ENCODE results near the gene ARHGAP23. TPM values are rescaled to one million over a fixed set of nuclear protein-coding genes. Genes with fewer than 3 reads are reported as not detected.
"Not testable (repeated sequence)": the region's sequence is repeated elsewhere in the genome, so short reads cannot be mapped to it uniquely, and the experiment has no call there.

ARHGAP23 gene
- total and polyA plus RNA-seq, 2 donors (not counting 1 experiment from before 2014, with no cell fraction given) = 28.1 to 41.1 TPM

DNA sequence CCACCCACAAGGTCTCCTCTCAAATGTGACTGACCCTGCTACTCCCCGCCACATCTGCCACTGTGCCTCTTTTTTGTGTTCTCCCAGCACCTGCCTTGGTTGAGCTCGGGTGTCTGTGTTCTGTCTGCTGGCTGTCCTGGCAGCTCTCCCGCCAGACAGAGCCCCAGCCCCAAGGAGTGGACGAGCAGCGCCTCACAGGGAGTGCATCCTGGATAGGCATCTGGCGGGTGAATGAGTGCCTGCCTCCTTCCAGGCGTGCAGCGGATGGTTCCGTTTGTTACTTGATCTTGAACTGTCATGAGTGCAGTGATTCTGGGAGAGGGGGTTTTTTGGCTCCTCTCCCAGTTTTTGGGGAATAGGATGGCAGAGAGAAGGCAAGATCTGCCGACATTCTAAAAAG lies 99.9 kb downstream of the ARHGAP23 start:
- not testable (repeated sequence) for H3K27ac ChIP-seq (ENCODE audit: insufficient read depth, low read length); H3K9ac ChIP-seq (ENCODE audit: insufficient read depth, low read length); H3K27me3 ChIP-seq (ENCODE audit: control insufficient read depth, insufficient read depth, low read length); H3K9me3 ChIP-seq (ENCODE audit: control insufficient read depth, insufficient read depth, low read depth, low read length); H3K4me1 ChIP-seq (ENCODE audit: control insufficient read depth, extremely low read depth, insufficient read depth, low read length); DNase-seq (ENCODE audit: low read depth in 2 of 2); H3K4me2 ChIP-seq (ENCODE audit: extremely low read depth, insufficient read depth, low read length); H4K20me1 ChIP-seq (ENCODE audit: control insufficient read depth, extremely low read depth, insufficient read depth, low read length); H3K4me3 ChIP-seq (replicated peaks in 1 of 4; ENCODE audit: control extremely low read depth in 1 of 4, insufficient read depth in 1 of 4, low read depth in 3 of 4, low read length in 4 of 4); H3K79me2 ChIP-seq (ENCODE audit: control insufficient read depth, insufficient read depth, low read length); H2AFZ ChIP-seq (ENCODE audit: low read length); H3K36me3 ChIP-seq (ENCODE audit: control insufficient read depth, insufficient read depth, low read length)

GRCh38 chr17:38530856-38531255 lies 102.6 kb downstream of the ARHGAP23 start:
- H3K79me2 ChIP-seq (ENCODE audit: control insufficient read depth, insufficient read depth, low read length); H3K9ac ChIP-seq (ENCODE audit: insufficient read depth, low read length); H2AFZ ChIP-seq (ENCODE audit: low read length); DNase-seq (ENCODE audit: low read depth in 2 of 2); H3K4me2 ChIP-seq (ENCODE audit: extremely low read depth, insufficient read depth, low read length); H3K9me3 ChIP-seq (ENCODE audit: control insufficient read depth, insufficient read depth, low read depth, low read length); H3K27me3 ChIP-seq (ENCODE audit: control insufficient read depth, insufficient read depth, low read length); H3K4me1 ChIP-seq (ENCODE audit: control insufficient read depth, extremely low read depth, insufficient read depth, low read length); H3K4me3 ChIP-seq (replicated peaks in 1 of 4; ENCODE audit: control extremely low read depth in 1 of 4, insufficient read depth in 1 of 4, low read depth in 3 of 4, low read length in 4 of 4); H3K36me3 ChIP-seq (ENCODE audit: control insufficient read depth, insufficient read depth, low read length); H4K20me1 ChIP-seq (ENCODE audit: control insufficient read depth, extremely low read depth, insufficient read depth, low read length); H3K27ac ChIP-seq (ENCODE audit: insufficient read depth, low read length): not testable (repeated sequence)

DNA sequence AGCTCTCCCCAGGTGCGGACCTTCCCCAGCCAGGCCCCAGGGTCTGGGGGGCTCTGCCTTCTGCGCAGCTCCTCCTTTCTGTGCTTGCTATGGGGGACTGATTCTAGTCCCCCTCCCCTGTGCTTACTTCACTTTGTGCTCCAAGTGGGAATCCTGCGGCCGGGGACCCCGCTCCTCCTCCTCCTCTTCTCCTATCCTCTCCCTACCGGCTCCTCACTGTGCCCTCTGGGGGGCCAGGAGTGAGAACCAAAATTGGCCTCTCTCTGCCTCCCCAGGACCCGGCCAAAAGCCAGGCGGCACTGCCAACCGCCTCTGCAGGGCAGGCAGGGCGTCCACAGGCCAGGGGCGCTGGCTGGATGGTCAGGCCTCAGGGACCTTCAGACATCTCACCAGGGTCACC lies 103.5 kb downstream of the ARHGAP23 start:
- DNase-seq (ENCODE audit: low read depth in 2 of 2); H3K4me3 ChIP-seq (replicated peaks in 1 of 4; ENCODE audit: control extremely low read depth in 1 of 4, insufficient read depth in 1 of 4, low read depth in 3 of 4, low read length in 4 of 4); H3K4me2 ChIP-seq (ENCODE audit: extremely low read depth, insufficient read depth, low read length); H3K36me3 ChIP-seq (ENCODE audit: control insufficient read depth, insufficient read depth, low read length); H3K9me3 ChIP-seq (ENCODE audit: control insufficient read depth, insufficient read depth, low read depth, low read length); H2AFZ ChIP-seq (ENCODE audit: low read length); H4K20me1 ChIP-seq (ENCODE audit: control insufficient read depth, extremely low read depth, insufficient read depth, low read length); H3K9ac ChIP-seq (ENCODE audit: insufficient read depth, low read length); H3K79me2 ChIP-seq (ENCODE audit: control insufficient read depth, insufficient read depth, low read length); H3K27ac ChIP-seq (ENCODE audit: insufficient read depth, low read length); H3K4me1 ChIP-seq (ENCODE audit: control insufficient read depth, extremely low read depth, insufficient read depth, low read length): not testable (repeated sequence)
- H3K27me3 ChIP-seq (ENCODE audit: control insufficient read depth, insufficient read depth, low read length) = peaks cover 10% of the 10 kb centered on the region

- Histone ChIP-seq H3K36me3 (ENCODE audit: control insufficient read depth, insufficient read depth, low read length) (no peaks in the 10 kb centered on the region), H2AFZ (ENCODE audit: low read length) (no peak overlapping the region), H4K20me1 (ENCODE audit: control insufficient read depth, extremely low read depth, insufficient read depth, low read length) (no peaks in the 10 kb centered on the region), H3K27ac (ENCODE audit: insufficient read depth, low read length) (no peak overlapping the region), H3K27me3 (ENCODE audit: control insufficient read depth, insufficient read depth, low read length) (peaks cover 10% of the 10 kb centered on the region), H3K4me3 (replicated peaks in 1 of 4; ENCODE audit: control extremely low read depth in 1 of 4, insufficient read depth in 1 of 4, low read depth in 3 of 4, low read length in 4 of 4) (no peak overlapping the region), H3K79me2 (ENCODE audit: control insufficient read depth, insufficient read depth, low read length) (no peaks in the 10 kb centered on the region), H3K9ac (ENCODE audit: insufficient read depth, low read length) (no peak overlapping the region), H3K4me2 (ENCODE audit: extremely low read depth, insufficient read depth, low read length) (no peak overlapping the region), H3K4me1 (ENCODE audit: control insufficient read depth, extremely low read depth, insufficient read depth, low read length) (no peaks in the 10 kb centered on the region), H3K9me3 (ENCODE audit: control insufficient read depth, insufficient read depth, low read depth, low read length) (no peaks in the 10 kb centered on the region)
- no peak for DNase-seq (ENCODE audit: low read depth in 2 of 2)
- no peak for TF ChIP-seq EZH2 (IDR thresholded peaks at IDR 0.05; ENCODE audit: low read length, missing control alignments)
Observed at GRCh38 chr17:38532451-38532850, 104.2 kb downstream of the ARHGAP23 start.

DNA sequence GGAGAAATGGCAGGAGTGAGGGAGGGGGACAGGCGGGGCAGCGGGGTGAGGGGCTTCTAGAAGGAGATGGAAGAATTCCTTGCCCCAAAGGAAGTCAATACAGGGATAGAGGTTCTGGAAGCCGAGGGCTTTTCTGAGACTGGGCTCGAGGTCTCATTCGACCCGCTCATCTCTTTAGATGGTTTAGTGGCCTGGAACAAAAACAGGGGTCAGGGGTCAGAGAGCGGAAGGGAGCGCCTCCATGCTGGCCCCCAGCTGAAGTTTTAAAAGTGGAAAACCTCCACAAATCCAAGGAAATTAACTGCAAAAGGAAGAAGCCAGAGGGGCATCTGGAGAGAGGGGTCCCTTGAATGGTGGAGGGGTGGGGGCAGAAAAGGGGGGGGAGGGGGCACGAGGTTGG lies 105.0 kb downstream of the ARHGAP23 start:
- Histone ChIP-seq H3K36me3 (ENCODE audit: control insufficient read depth, insufficient read depth, low read length) (no peaks in the 10 kb centered on the region), H3K4me3 (replicated peaks in 1 of 4; ENCODE audit: control extremely low read depth in 1 of 4, insufficient read depth in 1 of 4, low read depth in 3 of 4, low read length in 4 of 4) (no peak overlapping the region), H3K27ac (ENCODE audit: insufficient read depth, low read length) (no peak overlapping the region), H3K79me2 (ENCODE audit: control insufficient read depth, insufficient read depth, low read length) (no peaks in the 10 kb centered on the region), H3K9ac (ENCODE audit: insufficient read depth, low read length) (no peak overlapping the region), H3K4me2 (ENCODE audit: extremely low read depth, insufficient read depth, low read length) (no peak overlapping the region), H3K27me3 (ENCODE audit: control insufficient read depth, insufficient read depth, low read length) (peaks cover 10% of the 10 kb centered on the region), H3K4me1 (ENCODE audit: control insufficient read depth, extremely low read depth, insufficient read depth, low read length) (no peaks in the 10 kb centered on the region), H4K20me1 (ENCODE audit: control insufficient read depth, extremely low read depth, insufficient read depth, low read length) (no peaks in the 10 kb centered on the region), H2AFZ (ENCODE audit: low read length) (no peak overlapping the region), H3K9me3 (ENCODE audit: control insufficient read depth, insufficient read depth, low read depth, low read length) (no peaks in the 10 kb centered on the region)
- DNase-seq (ENCODE audit: low read depth in 2 of 2) = no peak
- TF ChIP-seq EZH2 (IDR thresholded peaks at IDR 0.05; ENCODE audit: low read length, missing control alignments) = no peak
- no peak for TF ChIP-seq CTCF (conservative IDR thresholded peaks at IDR 0.05 in 1 of 2, IDR thresholded peaks at IDR 0.05 in 1 of 2; ENCODE audit: low read depth in 1 of 2, low read length in 2 of 2)
